ENCODE data around the gene CAMK2G. TPM values are rescaled to one million over a fixed set of nuclear protein-coding genes. Genes with fewer than 3 reads are reported as not detected.
"Not testable (repeated sequence)": the region's sequence is repeated elsewhere in the genome, so short reads cannot be mapped to it uniquely, and the experiment has no call there.

CAMK2G gene
- total RNA-seq (10 to 100 TPM; 52.6 to 59.6 TPM), total RNA-seq (75.9 to 113 reads per million in 2 donors)

DNA sequence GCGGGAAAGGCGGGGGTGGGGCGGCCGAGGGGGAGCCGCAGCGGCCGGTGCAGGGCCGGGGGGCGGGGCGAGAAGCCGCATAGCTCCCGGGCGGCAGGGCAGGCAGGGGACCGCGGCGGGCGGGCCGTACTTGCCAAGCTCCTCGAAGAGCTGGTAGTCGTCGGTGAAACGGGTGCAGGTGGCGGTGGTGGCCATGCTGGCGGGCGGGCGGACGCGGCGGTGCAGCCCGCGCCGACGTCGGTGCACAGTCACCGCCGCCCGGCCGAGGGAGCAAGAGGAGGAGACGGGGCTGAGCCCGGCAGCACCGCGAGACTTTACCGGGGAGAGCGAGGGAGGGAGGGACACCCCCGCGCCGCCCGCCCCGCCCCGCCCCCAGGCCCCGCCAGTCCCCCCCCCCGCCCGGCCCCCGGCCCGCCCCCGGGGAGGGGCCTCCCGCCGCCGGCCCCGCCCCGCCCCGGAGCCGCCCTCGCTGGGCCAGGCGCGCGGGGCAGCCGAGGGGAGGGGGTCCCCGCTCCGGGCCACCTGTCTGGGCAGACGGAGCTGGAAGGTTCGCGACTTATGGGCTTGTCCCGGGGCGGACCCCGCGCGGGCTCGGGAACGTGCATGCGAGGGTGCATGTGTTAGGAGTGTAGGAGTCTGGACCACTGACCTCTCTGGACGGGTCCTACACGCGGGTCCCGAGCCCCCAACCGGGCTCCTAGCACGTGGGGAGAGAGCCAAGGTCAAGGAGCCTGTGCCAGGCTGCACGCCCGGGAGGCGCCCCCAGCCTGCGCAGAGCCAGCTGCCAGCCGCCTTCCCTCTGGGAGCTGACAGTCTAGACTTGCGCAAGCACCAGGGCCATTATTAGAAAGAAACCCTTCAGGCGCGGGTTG lies at the start of gene CAMK2G:
TSS of gene CAMK2G (minus strand) at position 289 of the 872 bp plus-strand sequence. CDS start at position 195, 94 bp downstream.
- Mint-ChIP-seq H3K27ac (peak within 1 kb of the TSS; percentile 82), H3K36me3 (ENCODE audit: low read depth) (peaks cover 3% of the 10 kb centered on the region), H3K4me3 (peak within 1 kb of the TSS; percentile 90), H3K27me3 (no peaks in the 10 kb centered on the region), H3K4me1 (peaks cover 57% of the 10 kb centered on the region)
- DNase-seq (peak; percentile 73 to 79 (median 78)), ATAC-seq (peak; percentile 88)
- no peaks in the 10 kb centered on the region for H3K9me3 ChIP-seq (ENCODE audit: control insufficient read depth, low read length, poor library complexity, severe bottlenecking)

- H3K9me3 ChIP-seq (ENCODE audit: control insufficient read depth, low read length, poor library complexity, severe bottlenecking) = no peaks in the 10 kb centered on the region
- DNase-seq (no peak), ATAC-seq (no peak)
- H3K4me3 Mint-ChIP-seq = no peak overlapping the region
- peaks cover 28% of the 10 kb centered on the region for H3K4me1 Mint-ChIP-seq
- H3K36me3 Mint-ChIP-seq (ENCODE audit: low read depth) = peaks cover 2% of the 10 kb centered on the region
- H3K27ac Mint-ChIP-seq = no peak overlapping the region
- peaks cover 27% of the 10 kb centered on the region for H3K27me3 Mint-ChIP-seq
Measured at GRCh38 chr10:73922864-73923133, 48.4 kb upstream of the CAMK2G start.

DNA sequence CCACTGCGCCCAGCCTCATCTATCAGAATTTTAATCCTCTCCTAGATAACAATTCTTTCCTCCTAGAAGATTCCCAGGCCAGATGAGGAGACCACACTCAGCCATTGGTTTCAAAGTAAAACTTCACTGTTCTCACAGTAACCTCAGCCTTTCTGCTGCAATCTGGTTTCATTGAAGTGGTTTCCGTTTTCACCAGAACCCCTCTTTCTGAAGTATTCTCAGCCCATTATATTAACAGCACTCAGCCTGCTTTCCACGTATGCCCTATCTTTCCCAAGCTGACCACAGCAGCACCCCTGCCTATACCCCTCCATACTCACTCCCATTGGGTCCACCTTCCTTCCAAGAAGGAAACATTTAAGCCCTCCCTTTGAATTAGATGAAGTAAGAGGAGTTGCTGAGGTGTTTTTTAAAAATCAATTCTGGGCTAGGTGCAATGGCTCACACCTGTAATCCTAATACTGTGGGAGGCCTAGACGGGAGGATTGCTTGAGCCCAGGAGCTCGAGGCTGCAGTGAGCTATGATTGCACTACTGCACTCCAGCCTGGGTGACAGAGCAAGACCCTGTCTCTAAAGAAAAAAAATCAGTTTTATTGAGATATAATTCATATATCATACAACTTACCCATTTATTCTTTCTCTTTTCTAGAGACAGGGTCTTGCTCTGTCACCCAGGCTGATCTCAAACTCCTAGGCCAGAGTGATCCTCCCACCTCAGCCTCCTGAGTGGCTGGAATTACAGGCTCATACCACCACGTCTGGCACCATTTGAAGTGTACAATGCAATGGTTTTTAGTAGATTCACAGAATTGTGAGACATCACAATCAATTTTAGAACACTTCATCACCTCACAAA lies 47.9 kb upstream of the CAMK2G start:
- Mint-ChIP-seq H3K4me3 (peak overlapping the region; percentile 76), H3K4me1 (peaks cover 28% of the 10 kb centered on the region), H3K27ac (peak overlapping the region; percentile 65), H3K36me3 (ENCODE audit: low read depth) (peaks cover 2% of the 10 kb centered on the region), H3K27me3 (peaks cover 26% of the 10 kb centered on the region)
- no peaks in the 10 kb centered on the region for H3K9me3 ChIP-seq (ENCODE audit: control insufficient read depth, low read length, poor library complexity, severe bottlenecking)
- ATAC-seq (peak; percentile 97), DNase-seq (no peak)

- ATAC-seq = no peak
- H3K27ac Mint-ChIP-seq = no peak overlapping the region
Measured at GRCh38 chr10:73920089-73920488, 45.7 kb upstream of the CAMK2G start.

GRCh38 chr10:73919481-73919880 lies 45.1 kb upstream of the CAMK2G start:
- not testable (repeated sequence) for DNase-seq; H3K9me3 ChIP-seq (ENCODE audit: control insufficient read depth, low read length, poor library complexity, severe bottlenecking); H3K36me3 Mint-ChIP-seq (ENCODE audit: low read depth); H3K4me3 Mint-ChIP-seq; ATAC-seq; H3K27ac Mint-ChIP-seq
- H3K4me1 Mint-ChIP-seq = peaks cover 39% of the 10 kb centered on the region
- H3K27me3 Mint-ChIP-seq = peaks cover 18% of the 10 kb centered on the region

More at GRCh38 chr10:73920089-73920488, 45.7 kb upstream of the CAMK2G start:
- H3K9me3 ChIP-seq (ENCODE audit: control insufficient read depth, low read length, poor library complexity, severe bottlenecking) = no peaks in the 10 kb centered on the region
- no peak for DNase-seq
- Mint-ChIP-seq H3K4me3 (no peak overlapping the region), H3K36me3 (ENCODE audit: low read depth) (peaks cover 2% of the 10 kb centered on the region), H3K4me1 (peaks cover 37% of the 10 kb centered on the region), H3K27me3 (peaks cover 24% of the 10 kb centered on the region)

GRCh38 chr10:73917566-73918305 lies 43.4 kb upstream of the CAMK2G start:
- Mint-ChIP-seq H3K4me1 (peaks cover 33% of the 10 kb centered on the region), H3K36me3 (ENCODE audit: low read depth) (peaks cover 2% of the 10 kb centered on the region), H3K4me3 (no peak overlapping the region), H3K27ac (no peak overlapping the region), H3K27me3 (peaks cover 6% of the 10 kb centered on the region)
- ATAC-seq = no peak
- DNase-seq = no peak
- no peaks in the 10 kb centered on the region for H3K9me3 ChIP-seq (ENCODE audit: control insufficient read depth, low read length, poor library complexity, severe bottlenecking)

- ATAC-seq = no peak
- H3K4me1 Mint-ChIP-seq = peaks cover 26% of the 10 kb centered on the region
- H3K27ac Mint-ChIP-seq = no peak overlapping the region
- H3K9me3 ChIP-seq (ENCODE audit: control insufficient read depth, low read length, poor library complexity, severe bottlenecking) = no peaks in the 10 kb centered on the region
- H3K27me3 Mint-ChIP-seq = peaks cover 6% of the 10 kb centered on the region
- H3K4me3 Mint-ChIP-seq = no peak overlapping the region
- DNase-seq = no peak
- H3K36me3 Mint-ChIP-seq (ENCODE audit: low read depth) = peaks cover 2% of the 10 kb centered on the region
Measured at GRCh38 chr10:73916761-73917470, 42.6 kb upstream of the CAMK2G start.

DNA sequence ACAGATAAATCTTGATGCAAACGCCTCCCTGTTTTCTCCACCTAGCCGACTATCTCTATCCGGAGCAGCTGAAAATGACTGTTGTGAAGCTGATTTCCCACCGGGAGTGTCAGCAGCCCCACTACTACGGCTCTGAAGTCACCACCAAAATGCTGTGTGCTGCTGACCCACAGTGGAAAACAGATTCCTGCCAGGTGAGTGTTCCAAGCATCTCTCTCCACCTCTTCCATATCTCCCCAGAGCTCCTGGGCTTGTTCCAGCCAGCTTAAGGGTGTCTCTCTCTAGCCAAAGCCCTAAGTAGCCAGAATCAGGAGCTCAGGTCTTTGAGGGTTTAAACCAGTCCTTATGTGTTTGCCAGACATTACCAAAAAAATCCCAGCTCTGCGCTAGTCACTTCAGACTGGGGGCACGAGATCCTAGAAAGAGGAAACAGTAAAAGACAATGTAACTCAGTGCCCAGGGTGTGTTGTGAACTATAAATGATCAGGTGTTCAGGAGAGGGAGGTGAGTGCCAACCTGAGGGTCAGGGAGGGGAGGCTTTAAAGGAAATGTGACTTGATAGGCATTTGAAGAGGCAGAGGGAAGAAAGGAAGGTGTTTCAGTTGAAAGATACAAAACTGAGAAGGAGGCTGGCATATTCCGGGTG lies 41.0 kb upstream of the CAMK2G start:
- Mint-ChIP-seq H3K27ac (peak overlapping the region; percentile 43), H3K4me3 (no peak overlapping the region), H3K4me1 (peaks cover 29% of the 10 kb centered on the region), H3K36me3 (ENCODE audit: low read depth) (peaks cover 4% of the 10 kb centered on the region), H3K27me3 (peaks cover 15% of the 10 kb centered on the region)
- DNase-seq = no peak
- no peak for ATAC-seq
- H3K9me3 ChIP-seq (ENCODE audit: control insufficient read depth, low read length, poor library complexity, severe bottlenecking) = no peaks in the 10 kb centered on the region

DNA sequence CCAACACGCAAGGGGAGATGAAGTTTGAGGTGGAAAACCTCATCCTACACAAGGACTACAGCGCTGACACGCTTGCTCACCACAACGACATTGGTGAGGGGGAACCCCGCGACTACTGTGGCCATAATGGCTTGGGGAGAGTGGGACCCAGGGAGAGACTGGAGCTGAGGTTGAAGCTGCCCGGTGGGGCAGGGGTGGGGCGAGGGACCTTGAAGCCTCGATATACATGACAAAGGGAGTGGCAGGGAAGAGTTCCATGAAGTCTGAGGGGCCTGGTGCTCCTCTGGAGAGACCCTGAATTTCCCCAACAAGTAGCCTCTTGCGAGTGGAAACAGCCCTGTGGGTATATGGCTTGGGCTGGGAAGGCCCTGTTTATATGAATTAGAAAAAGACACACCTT lies 39.7 kb upstream of the CAMK2G start:
- peaks cover 27% of the 10 kb centered on the region for H3K4me1 Mint-ChIP-seq
- no peaks in the 10 kb centered on the region for H3K9me3 ChIP-seq (ENCODE audit: control insufficient read depth, low read length, poor library complexity, severe bottlenecking)
- H3K4me3 Mint-ChIP-seq = peak overlapping the region; percentile 12
- no peak overlapping the region for H3K27ac Mint-ChIP-seq
- ATAC-seq (no peak), DNase-seq (no peak)
- H3K36me3 Mint-ChIP-seq (ENCODE audit: low read depth) = peaks cover 4% of the 10 kb centered on the region
- H3K27me3 Mint-ChIP-seq = peaks cover 20% of the 10 kb centered on the region

DNA sequence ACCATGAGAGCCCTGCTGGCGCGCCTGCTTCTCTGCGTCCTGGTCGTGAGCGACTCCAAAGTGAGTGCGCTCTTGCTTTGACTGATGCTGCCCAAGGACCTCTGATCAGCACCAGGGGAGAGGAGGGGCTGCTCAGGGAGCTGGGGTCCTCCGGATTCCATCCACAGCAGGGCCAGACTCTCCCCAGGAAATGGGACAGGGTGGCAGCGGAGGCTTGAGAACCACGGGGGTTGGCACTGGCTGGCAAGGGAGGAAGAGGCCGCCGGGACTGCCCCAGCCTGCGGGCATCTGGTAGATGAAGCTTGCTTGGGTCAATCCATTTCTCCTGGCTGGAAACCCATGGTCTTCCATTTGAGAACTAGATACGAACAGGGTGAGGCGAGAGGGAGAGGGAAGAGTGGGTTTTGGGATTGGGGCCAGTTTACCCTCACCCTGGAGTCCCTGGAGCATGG lies 37.2 kb upstream of the CAMK2G start:
- peaks cover 2% of the 10 kb centered on the region for H3K36me3 Mint-ChIP-seq (ENCODE audit: low read depth)
- DNase-seq = no peak
- H3K9me3 ChIP-seq (ENCODE audit: control insufficient read depth, low read length, poor library complexity, severe bottlenecking) = no peaks in the 10 kb centered on the region
- peak overlapping the region; percentile 51 for H3K27ac Mint-ChIP-seq
- H3K4me1 Mint-ChIP-seq = peaks cover 26% of the 10 kb centered on the region
- ATAC-seq = no peak
- H3K27me3 Mint-ChIP-seq = peaks cover 24% of the 10 kb centered on the region
- peak overlapping the region; percentile 94 for H3K4me3 Mint-ChIP-seq

DNA sequence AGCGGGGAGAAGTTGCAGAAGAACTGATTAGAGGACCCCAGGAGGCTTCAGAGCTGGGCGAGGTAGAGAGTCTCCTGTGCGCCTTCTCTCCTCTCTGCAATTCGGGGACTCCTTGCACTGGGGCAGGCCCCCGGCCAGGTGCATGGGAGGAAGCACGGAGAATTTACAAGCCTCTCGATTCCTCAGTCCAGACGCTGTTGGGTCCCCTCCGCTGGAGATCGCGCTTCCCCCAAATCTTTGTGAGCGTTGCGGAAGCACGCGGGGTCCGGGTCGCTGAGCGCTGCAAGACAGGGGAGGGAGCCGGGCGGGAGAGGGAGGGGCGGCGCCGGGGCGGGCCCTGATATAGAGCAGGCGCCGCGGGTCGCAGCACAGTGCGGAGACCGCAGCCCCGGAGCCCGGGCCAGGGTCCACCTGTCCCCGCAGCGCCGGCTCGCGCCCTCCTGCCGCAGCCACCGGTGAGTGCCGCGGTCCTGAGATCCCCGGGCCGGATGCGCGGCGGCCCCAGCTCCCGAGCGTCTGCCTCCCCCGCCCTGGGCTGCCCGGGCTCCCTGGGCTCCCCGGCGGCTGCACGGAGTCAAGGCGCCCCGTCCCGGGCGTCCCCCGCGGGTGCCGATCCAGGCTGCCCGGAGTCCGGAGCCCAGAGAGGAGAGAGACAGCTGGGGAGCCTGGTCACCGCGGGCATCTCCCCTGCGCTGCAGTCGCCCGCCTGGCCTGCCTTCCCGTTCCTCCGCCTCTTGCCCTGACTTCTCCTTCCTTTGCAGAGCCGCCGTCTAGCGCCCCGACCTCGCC lies 36.6 kb upstream of the CAMK2G start, which contains the start of gene PLAU:
TSS of gene PLAU (plus strand) at position 369 of the 789 bp plus-strand sequence. CDS start 424 bp downstream, outside the sequence.
- ATAC-seq = peak; percentile 71
- Mint-ChIP-seq H3K36me3 (ENCODE audit: low read depth) (peaks cover 2% of the 10 kb centered on the region), H3K27ac (peak within 1 kb of the TSS; percentile 51), H3K27me3 (peaks cover 24% of the 10 kb centered on the region), H3K4me3 (peak within 1 kb of the TSS; percentile 94), H3K4me1 (peaks cover 25% of the 10 kb centered on the region)
- peak; percentile 15 to 36 (median 30) for DNase-seq
- H3K9me3 ChIP-seq (ENCODE audit: control insufficient read depth, low read length, poor library complexity, severe bottlenecking) = no peaks in the 10 kb centered on the region

Data from T-helper 17 cell (primary cell).